CD14-positive monocyte (primary cell): ENCODE results near the gene SIM1. TPM values are rescaled to one million over a fixed set of nuclear protein-coding genes. Genes with fewer than 3 reads are reported as not detected.

Experiments
- DNase-seq, 3 donors: peaks; one replicate each; pipeline ENCODE4 v3.0.0-alpha.2; 2011 to 2022
- H2AFZ ChIP-seq: 2 replicates; pipeline ENCODE4 v1.6.0; 2012; ENCODE audit warnings: mild to moderate bottlenecking, low read depth, low read length, inconsistent platforms; ENCODE audit not compliant: insufficient read depth, poor library complexity, severe bottlenecking
- H3K27ac ChIP-seq, 2 donors: 1 replicate in 1 of 2; 2 replicates in 1 of 2; pipeline ENCODE4 v1.5.1; 2012 to 2013; ENCODE audit warnings: low read length in 2 of 2, control low read depth in 1 of 2, inconsistent platforms in 1 of 2, low read depth in 1 of 2, mild to moderate bottlenecking in 1 of 2
- H3K27me3 ChIP-seq, 2 donors: one replicate each; pipeline versions ENCODE4 v1.6.0 to v1.6.1; 2011 to 2013; ENCODE audit warnings: low read length in 2 of 2; ENCODE audit not compliant: control insufficient read depth in 2 of 2, insufficient read depth in 2 of 2
- H3K36me3 ChIP-seq, 2 donors: replicated peaks in 1 of 2; 1 replicate in 1 of 2; 2 replicates in 1 of 2; pipeline versions ENCODE4 v1.5.1 to v1.6.1; 2012 to 2013; ENCODE audit warnings: low read length in 2 of 2, control low read depth in 1 of 2, inconsistent platforms in 1 of 2, mild to moderate bottlenecking in 1 of 2; ENCODE audit not compliant: insufficient read depth in 2 of 2, control insufficient read depth in 1 of 2
- H3K4me1 ChIP-seq, 2 donors: 1 replicate in 1 of 2; 2 replicates in 1 of 2; pipeline versions ENCODE4 v1.5.1 to v1.6.1; 2012 to 2013; ENCODE audit warnings: low read length in 2 of 2, control low read depth in 1 of 2, inconsistent platforms in 1 of 2, mild to moderate bottlenecking in 1 of 2, moderate library complexity in 1 of 2; ENCODE audit not compliant: insufficient read depth in 2 of 2, control insufficient read depth in 1 of 2
- H3K4me2 ChIP-seq: replicated peaks from 2 replicates; pipeline ENCODE3; 2012; ENCODE audit warnings: low read length, moderate library complexity, mild to moderate bottlenecking; ENCODE audit not compliant: poor library complexity, severe bottlenecking; ENCODE audit errors: extremely low read depth
- H3K4me3 ChIP-seq, 3 experiments: fragments of 200-600 bp in 1 of 3; sonication (generic) in 1 of 3; replicated peaks in 1 of 3; 1 replicate in 2 of 3; 2 replicates in 1 of 3; pipeline ENCODE4 v1.5.1; 2011 to 2013; ENCODE audit warnings: low read length in 3 of 3, mild to moderate bottlenecking in 3 of 3, control low read depth in 2 of 3, low read depth in 2 of 3, inconsistent platforms in 1 of 3, moderate library complexity in 1 of 3
- H3K79me2 ChIP-seq: 2 replicates; pipeline ENCODE4 v1.6.0; 2012; ENCODE audit warnings: mild to moderate bottlenecking, control low read depth, inconsistent platforms, low read length, moderate library complexity; ENCODE audit not compliant: insufficient read depth
- H3K9ac ChIP-seq: 2 replicates; pipeline ENCODE4 v1.6.0; 2017; ENCODE audit warnings: low read length, mild to moderate bottlenecking; ENCODE audit not compliant: insufficient read depth, poor library complexity, severe bottlenecking
- H3K9me3 ChIP-seq, 2 donors: replicated peaks in 1 of 2; 1 replicate in 1 of 2; 2 replicates in 1 of 2; pipeline versions ENCODE4 v1.5.1 to v1.6.1; 2012 to 2013; ENCODE audit warnings: low read length in 2 of 2, control low read depth in 1 of 2; ENCODE audit not compliant: control insufficient read depth in 1 of 2, insufficient read depth in 1 of 2
- H4K20me1 ChIP-seq: 2 replicates; pipeline ENCODE4 v1.6.0; 2012; ENCODE audit warnings: mild to moderate bottlenecking, low read length, control low read depth, moderate library complexity; ENCODE audit not compliant: insufficient read depth
- H3K27ac Mint-ChIP-seq, 7 donors: one replicate each; pipeline ENCODE4 v1.8.0; 2020; ENCODE audit warnings: mild to moderate bottlenecking in 7 of 7, mixed read lengths in 7 of 7, moderate library complexity in 6 of 7, inconsistent platforms in 2 of 7
- H3K27me3 Mint-ChIP-seq, 3 donors: one replicate each; pipeline ENCODE4 v1.8.0; 2021 to 2022; ENCODE audit warnings: low read depth in 3 of 3, mild to moderate bottlenecking in 3 of 3, mixed read lengths in 3 of 3, moderate library complexity in 3 of 3, inconsistent platforms in 1 of 3
- H3K36me3 Mint-ChIP-seq, 2 donors: one replicate each; pipeline ENCODE4 v1.8.0; 2020; ENCODE audit warnings: mixed read lengths in 2 of 2, inconsistent platforms in 1 of 2, mild to moderate bottlenecking in 1 of 2
- H3K4me1 Mint-ChIP-seq: one replicate; pipeline ENCODE4 v1.8.0; 2020; ENCODE audit warnings: mild to moderate bottlenecking, mixed read lengths
- H3K4me3 Mint-ChIP-seq, 2 donors: one replicate each; pipeline ENCODE4 v1.8.0; 2020; ENCODE audit warnings: mild to moderate bottlenecking in 2 of 2, mixed read lengths in 2 of 2, moderate library complexity in 1 of 2
- H3K9me3 Mint-ChIP-seq, 7 donors: one replicate each; pipeline ENCODE4 v1.8.0; 2020 to 2022; ENCODE audit warnings: mixed read lengths in 7 of 7, mild to moderate bottlenecking in 6 of 7, moderate library complexity in 6 of 7, inconsistent platforms in 2 of 7
- WGBS: methylation state at CpG from one replicate; pipeline ENCODE4 v1.1.5; 2013; ENCODE audit warnings: missing lambda C conversion rate; ENCODE audit not compliant: insufficient coverage; 5-methylcytosine and 5-hydroxymethylcytosine counted together
- intact Hi-C, 2 donors: fragments of 100-400 bp; cut with micrococcal nuclease; formaldehyde crosslinking; loops; one replicate each; pipeline versions ENCODE4 v1.15.0 to v1.15.1; 2023
- polyA plus RNA-seq, 3 donors: library from polyadenylated mRNA; depleted of rRNA in 1 of 3; unstranded in 2 of 3; stranded (reverse) in 1 of 3; fragments of 300-500 nt in 2 of 3; fragments of >200 nt in 1 of 3; fragmentation: Illumina TruSeq in 2 of 3; gene quantifications; 1 replicate in 2 of 3; 2 replicates in 1 of 3; pipeline ENCODE4 v1.2.3, GENCODE V29; 2012 to 2021
- TF ChIP-seq, protein P1 (sequence below): fragments of 200-600 bp; IDR thresholded peaks from one replicate; pipeline ENCODE4 v1.8.0; 2022; ENCODE audit warnings: antibody characterized with exemption, mild to moderate bottlenecking

SIM1 gene
- polyA plus RNA-seq, 3 donors: not detected

GRCh38 chr6:100433726-100434435, 30.8 kb downstream of the SIM1 start:
- H2AFZ ChIP-seq: no peak overlapping the region
- H3K4me1 ChIP-seq: no peaks in the 10 kb centered on the region
- intact Hi-C loops: no loop called here
- no peak overlapping the region for H3K4me3 ChIP-seq
- no peak overlapping the region for H3K4me2 ChIP-seq
- peaks cover 3 to 13% of the 10 kb centered on the region in 2 donors for H3K27me3 ChIP-seq
- peaks cover 0 to 8% (median 3%) of the 10 kb centered on the region in 7 donors for H3K9me3 Mint-ChIP-seq
- no peak overlapping the region for H3K4me3 Mint-ChIP-seq
- no peak overlapping the region for H3K27ac Mint-ChIP-seq
- no peaks in the 10 kb centered on the region for H3K79me2 ChIP-seq
- no peaks in the 10 kb centered on the region for H3K4me1 Mint-ChIP-seq
- H3K36me3 ChIP-seq: no peaks in the 10 kb centered on the region
- H3K27ac ChIP-seq: no peak overlapping the region
- DNase-seq: no peak
- H3K27me3 Mint-ChIP-seq: peaks cover 7 to 11% (median 9%) of the 10 kb centered on the region in 3 donors
- no peaks in the 10 kb centered on the region for H4K20me1 ChIP-seq
- TF ChIP-seq, protein P1, sequence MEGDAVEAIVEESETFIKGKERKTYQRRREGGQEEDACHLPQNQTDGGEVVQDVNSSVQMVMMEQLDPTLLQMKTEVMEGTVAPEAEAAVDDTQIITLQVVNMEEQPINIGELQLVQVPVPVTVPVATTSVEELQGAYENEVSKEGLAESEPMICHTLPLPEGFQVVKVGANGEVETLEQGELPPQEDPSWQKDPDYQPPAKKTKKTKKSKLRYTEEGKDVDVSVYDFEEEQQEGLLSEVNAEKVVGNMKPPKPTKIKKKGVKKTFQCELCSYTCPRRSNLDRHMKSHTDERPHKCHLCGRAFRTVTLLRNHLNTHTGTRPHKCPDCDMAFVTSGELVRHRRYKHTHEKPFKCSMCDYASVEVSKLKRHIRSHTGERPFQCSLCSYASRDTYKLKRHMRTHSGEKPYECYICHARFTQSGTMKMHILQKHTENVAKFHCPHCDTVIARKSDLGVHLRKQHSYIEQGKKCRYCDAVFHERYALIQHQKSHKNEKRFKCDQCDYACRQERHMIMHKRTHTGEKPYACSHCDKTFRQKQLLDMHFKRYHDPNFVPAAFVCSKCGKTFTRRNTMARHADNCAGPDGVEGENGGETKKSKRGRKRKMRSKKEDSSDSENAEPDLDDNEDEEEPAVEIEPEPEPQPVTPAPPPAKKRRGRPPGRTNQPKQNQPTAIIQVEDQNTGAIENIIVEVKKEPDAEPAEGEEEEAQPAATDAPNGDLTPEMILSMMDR: no peak
- H3K9me3 ChIP-seq: no peaks in the 10 kb centered on the region
- H3K9ac ChIP-seq: no peak overlapping the region
- H3K36me3 Mint-ChIP-seq: no peaks in the 10 kb centered on the region
- 100% methylated on average over 1 of the region's 5 CpGs for WGBS

GRCh38 chr6:100432136-100432535, 32.6 kb downstream of the SIM1 start:
- H3K4me1 Mint-ChIP-seq: no peaks in the 10 kb centered on the region
- peaks cover 3 to 8% (median 7%) of the 10 kb centered on the region in 3 donors for H3K27me3 Mint-ChIP-seq
- H3K4me1 ChIP-seq: no peaks in the 10 kb centered on the region
- H3K4me2 ChIP-seq: no peak overlapping the region
- H3K9me3 Mint-ChIP-seq: peaks cover 0 to 8% (median 2%) of the 10 kb centered on the region in 7 donors
- H3K79me2 ChIP-seq: no peaks in the 10 kb centered on the region
- no peak overlapping the region for H2AFZ ChIP-seq
- no peak overlapping the region for H3K27ac ChIP-seq
- H3K4me3 ChIP-seq: no peak overlapping the region
- H3K36me3 ChIP-seq: no peaks in the 10 kb centered on the region
- no peak overlapping the region for H3K4me3 Mint-ChIP-seq
- 73% methylated on average over 3 of the region's 3 CpGs for WGBS
- TF ChIP-seq, protein P1: no peak
- H3K36me3 Mint-ChIP-seq: no peaks in the 10 kb centered on the region
- no peaks in the 10 kb centered on the region for H4K20me1 ChIP-seq
- intact Hi-C loops: no loop called here
- H3K9ac ChIP-seq: no peak overlapping the region
- no peak for DNase-seq
- H3K27me3 ChIP-seq: peaks cover 0 to 4% of the 10 kb centered on the region in 2 donors
- no peaks in the 10 kb centered on the region for H3K9me3 ChIP-seq
- H3K27ac Mint-ChIP-seq: no peak overlapping the region
